GM21825 (cell line): Measurements from ENCODE around the gene TRPT1.
A peak's percentile ranks its signal among the peaks of the same experiment; 100 is the strongest.

ENCODE experiments used
- ATAC-seq: cut with Tn5 transposase; IDR thresholded peaks from one replicate; pipeline ENCODE4 v1.9.1; 2021; ENCODE audit warnings: mild to moderate bottlenecking, moderate library complexity; ENCODE audit not compliant: unreplicated experiment

Gene TRPT1

DNA sequence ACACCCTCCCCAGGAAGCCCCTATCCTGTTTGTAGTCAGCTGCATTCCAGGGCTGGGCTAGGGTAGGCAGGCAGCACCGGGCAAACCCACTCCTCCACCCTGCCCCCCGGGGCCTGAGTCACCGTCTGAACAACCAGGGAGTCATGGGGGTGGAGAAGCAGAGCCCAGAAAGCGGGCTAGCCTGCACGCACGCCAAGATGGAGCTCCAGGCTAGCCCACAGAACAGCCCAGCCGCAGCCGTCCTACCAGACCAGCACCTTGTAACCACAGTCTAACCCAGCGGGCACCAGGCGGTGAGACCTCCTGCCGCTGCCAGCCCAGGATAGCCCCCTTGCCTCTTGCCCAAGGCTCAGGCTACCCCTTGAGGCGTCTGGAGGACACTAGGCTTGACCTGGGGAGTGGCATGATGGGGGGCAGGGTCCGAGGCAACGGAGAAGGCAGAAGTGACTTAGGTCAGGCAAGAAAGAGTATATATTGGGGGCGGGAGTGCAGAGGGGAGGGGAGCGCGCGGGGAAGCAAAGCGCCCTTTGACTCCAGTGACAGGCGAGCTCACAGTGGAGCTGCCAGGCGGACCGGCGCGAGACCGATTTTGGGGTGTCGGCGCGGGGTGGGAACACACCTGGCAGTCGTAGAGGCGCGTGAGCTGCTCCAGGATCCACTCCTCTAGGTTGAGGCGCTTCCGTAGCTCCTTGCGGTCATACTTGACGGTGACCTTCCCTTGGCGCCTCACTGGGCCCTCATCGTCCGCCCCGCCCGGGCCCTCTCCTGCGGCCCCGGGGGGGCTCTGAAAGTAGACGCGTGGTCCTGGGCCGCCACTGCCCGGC lies 20.0 kb upstream of the TRPT1 start:
- no peak for ATAC-seq

- no peak for ATAC-seq
Observed at GRCh38 chr11:64245401-64245796, 19.4 kb upstream of the TRPT1 start.

GRCh38 chr11:64244966-64245365 lies 19.0 kb upstream of the TRPT1 start:
- ATAC-seq: no peak

GRCh38 chr11:64244107-64244506 lies 18.1 kb upstream of the TRPT1 start:
- no peak for ATAC-seq

- ATAC-seq: no peak
Observed at GRCh38 chr11:64243236-64243854, 17.4 kb upstream of the TRPT1 start.

GRCh38 chr11:64241491-64242374 lies 15.7 kb upstream of the TRPT1 start:
- peak; percentile 56 for ATAC-seq

DNA sequence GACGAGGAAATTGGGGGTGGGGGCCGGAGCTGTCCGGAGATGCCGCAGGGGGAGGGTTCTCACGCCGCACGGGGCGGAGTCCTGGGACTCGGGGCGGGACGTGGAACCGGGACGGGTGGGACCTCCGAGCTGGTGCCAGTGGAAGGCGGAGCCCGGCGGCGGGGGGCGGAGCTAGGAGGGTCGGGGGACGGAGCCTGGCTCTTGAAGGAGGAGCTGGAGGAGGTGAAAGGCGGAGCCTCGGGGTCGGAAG lies 15.2 kb upstream of the TRPT1 start:
- peak; percentile 59 for ATAC-seq

DNA sequence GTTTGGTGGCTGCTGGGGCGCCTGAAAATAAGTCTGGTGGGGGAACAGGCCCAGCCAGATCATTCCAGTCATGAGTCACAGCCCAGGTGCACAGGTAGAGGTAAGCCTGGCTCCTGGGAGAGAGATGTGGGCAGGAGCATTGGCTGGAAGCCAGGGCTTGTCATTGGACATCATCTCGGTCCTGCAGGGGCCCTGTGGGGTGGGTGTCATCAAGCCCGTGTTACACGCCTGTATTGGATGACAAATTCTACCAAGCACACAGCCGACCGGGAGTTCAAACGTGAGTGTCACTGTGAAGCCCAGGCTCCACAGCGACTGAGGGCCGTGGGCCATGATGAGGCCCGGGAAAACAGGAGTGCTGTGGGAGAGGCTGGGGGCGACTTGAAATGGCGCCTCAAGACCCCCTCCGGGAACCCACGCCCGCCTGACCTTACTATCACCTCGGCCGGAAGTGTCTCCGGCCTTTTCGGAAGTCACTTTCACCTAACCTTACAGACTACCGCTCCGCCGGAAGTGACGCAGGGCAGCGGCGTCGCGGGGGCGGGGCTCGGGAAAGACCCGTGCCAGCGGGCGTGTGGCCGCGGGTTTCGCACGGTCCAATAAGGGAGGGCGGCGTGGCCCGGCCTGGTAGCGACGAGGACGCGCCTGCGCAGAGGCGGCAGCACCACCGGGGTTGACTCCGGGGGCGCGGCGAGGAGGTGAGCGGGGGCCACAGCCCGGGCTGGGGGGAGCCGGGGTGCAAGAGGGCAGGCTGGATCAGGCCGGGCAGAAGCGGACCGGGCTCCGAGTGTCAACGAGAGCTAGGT lies 14.7 kb upstream of the TRPT1 start, which contains the start of gene FKBP2:
Gene FKBP2 (plus strand): TSS at position 661 of the 806 bp plus-strand sequence. CDS start 1,293 bp downstream, outside the sequence.
- peak; percentile 56 for ATAC-seq

GRCh38 chr11:64239662-64240434 lies 13.9 kb upstream of the TRPT1 start:
- no peak for ATAC-seq

DNA sequence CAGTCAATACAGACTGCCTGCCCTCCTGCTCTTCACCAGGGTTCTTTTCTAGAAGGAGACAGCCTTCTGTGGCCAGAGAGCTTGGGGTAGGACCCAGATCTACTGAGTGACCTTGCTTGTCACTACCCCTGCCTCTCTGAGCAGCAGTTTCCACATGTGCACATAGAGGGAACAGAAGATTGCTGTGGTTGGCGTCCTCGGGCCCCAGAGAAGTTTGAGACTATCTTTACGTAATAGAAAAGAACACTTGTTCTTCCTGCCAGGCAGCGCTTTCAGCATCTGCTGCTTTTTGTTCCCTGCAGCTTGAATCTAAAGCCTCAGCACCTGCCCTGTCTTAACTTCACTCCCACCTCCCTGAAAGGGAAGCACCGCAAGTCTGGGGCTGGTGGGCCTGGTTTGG lies 13.0 kb upstream of the TRPT1 start:
- ATAC-seq: no peak

- no peak for ATAC-seq
Observed at GRCh38 chr11:64238076-64238475, 12.1 kb upstream of the TRPT1 start.

DNA sequence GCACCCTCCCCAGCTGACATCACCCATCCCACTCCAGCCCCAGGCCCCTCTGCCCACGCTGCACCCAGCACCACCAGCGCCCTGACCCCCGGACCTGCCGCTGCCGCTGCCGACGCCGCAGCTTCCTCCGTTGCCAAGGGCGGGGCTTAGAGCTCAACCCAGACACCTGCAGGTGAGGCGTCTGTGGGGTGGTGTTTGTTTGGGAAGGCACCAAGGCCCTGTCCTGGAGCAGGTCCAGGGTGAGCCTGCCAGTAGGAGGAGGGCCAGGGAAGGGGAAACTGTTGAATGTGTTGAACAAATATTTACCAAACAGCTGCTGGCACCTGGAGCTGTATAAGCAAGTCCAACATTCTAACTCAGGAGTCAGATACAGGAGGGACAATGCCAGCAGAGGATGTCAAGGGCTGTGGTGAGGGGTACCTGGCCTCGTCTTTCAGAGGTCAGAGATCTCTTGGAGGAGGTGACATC lies 11.5 kb upstream of the TRPT1 start:
- no peak for ATAC-seq

- no peak for ATAC-seq
Observed at GRCh38 chr11:64235437-64236161, 9.6 kb upstream of the TRPT1 start.

- ATAC-seq: peak; percentile 22
Observed at GRCh38 chr11:64234647-64235379, 8.8 kb upstream of the TRPT1 start.

GRCh38 chr11:64233913-64234586 lies 8.1 kb upstream of the TRPT1 start, which contains the start of gene VEGFB:
Gene VEGFB (plus strand): TSS chr11:64234584. CDS start chr11:64234834, 250 bp downstream.
- ATAC-seq: peak; percentile 33

DNA sequence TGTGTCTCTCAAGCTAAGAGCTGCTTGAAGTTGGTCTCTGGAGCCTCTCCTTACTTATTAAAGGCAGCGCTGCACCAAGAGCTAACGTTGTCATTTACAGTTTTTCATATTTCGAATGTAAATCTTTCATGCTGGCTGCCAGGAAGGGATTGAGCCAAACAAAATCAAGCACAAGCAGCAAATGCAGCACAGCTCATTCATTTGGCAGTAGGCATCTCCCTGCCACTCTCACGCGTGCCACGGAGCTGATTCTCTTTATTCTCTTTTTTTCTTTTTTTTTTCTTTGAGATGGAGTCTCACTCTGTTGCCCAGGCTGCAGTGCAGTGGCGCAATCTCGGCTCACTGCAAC lies 7.0 kb upstream of the TRPT1 start:
- ATAC-seq: no peak

DNA sequence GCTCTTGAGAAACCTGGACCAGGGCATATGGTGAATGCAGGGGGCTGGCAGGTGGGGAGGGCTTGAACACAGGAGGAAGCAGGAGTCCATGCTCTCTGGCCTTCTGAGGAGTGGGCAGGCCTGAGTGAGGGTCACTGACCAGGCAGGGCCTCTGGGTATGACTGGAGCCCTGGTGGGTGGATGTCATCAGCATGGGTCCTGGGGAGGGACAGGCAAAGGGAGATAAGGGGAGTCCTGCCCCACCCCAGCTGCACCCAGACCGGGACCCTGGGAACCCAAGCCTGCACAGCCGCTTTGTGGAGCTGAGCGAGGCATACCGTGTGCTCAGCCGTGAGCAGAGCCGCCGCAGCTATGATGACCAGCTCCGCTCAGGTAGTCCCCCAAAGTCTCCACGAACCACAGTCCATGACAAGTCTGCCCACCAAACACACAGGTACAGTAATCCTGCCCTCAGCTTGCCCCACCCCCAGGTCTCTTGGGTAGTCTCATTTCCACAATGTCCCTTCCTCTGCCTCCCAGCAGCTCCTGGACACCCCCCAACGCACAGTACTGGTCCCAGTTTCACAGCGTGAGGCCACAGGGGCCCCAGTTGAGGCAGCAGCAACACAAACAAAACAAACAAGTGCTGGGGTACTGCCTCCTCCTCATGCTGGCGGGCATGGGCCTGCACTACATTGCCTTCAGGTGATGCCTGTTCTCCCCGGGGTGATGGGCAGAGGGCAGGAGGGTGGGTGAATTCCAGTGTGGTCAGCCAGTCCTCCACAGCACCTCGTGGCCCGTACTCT lies 6.4 kb upstream of the TRPT1 start:
- no peak for ATAC-seq
